Vagina (tissue), 2 donors: Measurements from ENCODE around the gene TRIM37. TPM values are rescaled to one million over a fixed set of nuclear protein-coding genes. Genes with fewer than 3 reads are reported as not detected.

Experiments used
- DNase-seq, 2 donors: peaks; one replicate each; pipeline ENCODE4 v3.0.0-alpha.2; 2017; ENCODE audit errors: extremely low spot score in 2 of 2
- H3K27ac ChIP-seq: fragments of 200-600 bp; sonication (generic); one replicate; pipeline ENCODE4 v1.5.1; 2019
- H3K27me3 ChIP-seq: fragments of 200-600 bp; sonication (generic); one replicate; pipeline ENCODE4 v1.5.1; 2019
- H3K36me3 ChIP-seq, 2 donors: fragments of 200-600 bp; sonication (generic); one replicate each; pipeline ENCODE4 v1.5.1; 2017 to 2019
- H3K4me1 ChIP-seq: fragments of 200-600 bp; sonication (generic); one replicate; pipeline ENCODE4 v1.5.1; 2019
- H3K4me3 ChIP-seq, 2 donors: fragments of 200-600 bp; sonication (generic); 1 replicate in 1 of 2; 2 replicates in 1 of 2; pipeline ENCODE4 v1.5.1; 2016 to 2019
- H3K9me3 ChIP-seq: fragments of 200-600 bp; sonication (generic); one replicate; pipeline ENCODE4 v1.5.1; 2019
- CTCF ChIP-seq, 3 experiments: fragments of 450-650 bp in 2 of 3; fragments of 200-600 bp in 1 of 3; sonication (generic) in 1 of 3; IDR thresholded peaks; one replicate each; pipeline ENCODE4 v1.5.1; 2017 to 2019; ENCODE audit warnings: antibody characterized with exemption in 3 of 3, mild to moderate bottlenecking in 2 of 3, moderate library complexity in 2 of 3
- POLR2A ChIP-seq, 2 donors: fragments of 450-650 bp; IDR thresholded peaks; one replicate each; pipeline ENCODE4 v1.6.1; 2017; ENCODE audit warnings: antibody characterized with exemption in 2 of 2, mild to moderate bottlenecking in 2 of 2, moderate library complexity in 2 of 2
- POLR2AphosphoS5 ChIP-seq, 2 donors: sonication (generic); formaldehyde crosslinking; IDR thresholded peaks; one replicate each; pipeline ENCODE4 v1.9.0; 2017; ENCODE audit warnings: antibody characterized with exemption in 2 of 2, mild to moderate bottlenecking in 2 of 2, low read depth in 1 of 2; ENCODE audit not compliant: insufficient read depth in 1 of 2
- intact Hi-C: fragments of 100-400 bp; cut with DNase I; formaldehyde crosslinking; loops from one replicate; pipeline ENCODE4 v1.15.1; 2023
- total RNA-seq: library from RNA; depleted of rRNA; stranded (reverse); fragments of >200 nt; gene quantifications from one replicate; pipeline ENCODE4 v1.2.3, GENCODE V29; 2016

The TRIM37 gene
- total RNA-seq, 1 donor from 2014 or later: 20.4 TPM

- H3K27ac ChIP-seq: no peak overlapping the region
Observed at GRCh38 chr17:59110973-59111372, 4.3 kb upstream of the TRIM37 start.

GRCh38 chr17:59108400-59109102, 1.9 kb upstream of the TRIM37 start:
- Histone ChIP-seq H3K27ac (no peak overlapping the region), H3K4me3 (no peak overlapping the region), H3K4me1 (peaks cover 41% of the 10 kb centered on the region), H3K36me3 (no peaks in the 10 kb centered on the region), H3K9me3 (no peaks in the 10 kb centered on the region), H3K27me3 (no peaks in the 10 kb centered on the region)
- intact Hi-C loops: no loop called here
- no peak for DNase-seq
- no peak for TF ChIP-seq POLR2A (IDR thresholded peaks at IDR 0.05)
- TF ChIP-seq POLR2AphosphoS5 (IDR thresholded peaks at IDR 0.05; ENCODE audit: insufficient read depth in 1 of 2, low read depth in 1 of 2): no peak
- no peak for TF ChIP-seq CTCF (IDR thresholded peaks at IDR 0.05)

More at GRCh38 chr17:59110973-59111372, 4.3 kb upstream of the TRIM37 start:
- intact Hi-C loops: no loop called here
- H3K4me3 ChIP-seq: no peak overlapping the region
- TF ChIP-seq POLR2A (IDR thresholded peaks at IDR 0.05) (no peak), POLR2AphosphoS5 (IDR thresholded peaks at IDR 0.05; ENCODE audit: insufficient read depth in 1 of 2, low read depth in 1 of 2) (no peak), CTCF (IDR thresholded peaks at IDR 0.05) (no peak)
- peaks cover 21% of the 10 kb centered on the region for H3K4me1 ChIP-seq
- H3K27me3 ChIP-seq: no peaks in the 10 kb centered on the region
- H3K36me3 ChIP-seq: no peaks in the 10 kb centered on the region
- DNase-seq: no peak
- no peaks in the 10 kb centered on the region for H3K9me3 ChIP-seq

DNA sequence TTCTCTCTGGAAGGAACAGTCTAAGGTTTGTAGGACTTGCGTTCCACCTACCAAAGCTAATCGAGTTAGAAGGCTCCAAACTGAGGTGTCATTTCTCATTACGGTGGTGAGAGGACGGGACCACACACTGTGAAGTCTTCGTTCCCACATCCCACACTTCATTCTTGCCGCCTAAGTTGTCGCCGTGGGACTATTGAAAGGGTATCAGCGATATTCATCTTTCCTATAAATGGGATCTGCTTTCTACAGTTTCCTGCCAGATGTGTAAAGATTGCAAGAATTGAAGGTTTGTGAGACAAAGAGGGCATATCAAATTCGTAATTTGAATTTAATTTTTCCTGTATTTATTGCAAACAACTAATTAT, 608 bp upstream of the TRIM37 start:
- intact Hi-C loops: no loop called here
- Histone ChIP-seq H3K36me3 (no peaks in the 10 kb centered on the region), H3K27me3 (no peaks in the 10 kb centered on the region), H3K9me3 (no peaks in the 10 kb centered on the region), H3K4me3 (peak overlapping the region; percentile 74 to 76), H3K27ac (peak overlapping the region; percentile 85), H3K4me1 (peaks cover 41% of the 10 kb centered on the region)
- TF ChIP-seq POLR2AphosphoS5 (IDR thresholded peaks at IDR 0.05; ENCODE audit: insufficient read depth in 1 of 2, low read depth in 1 of 2) (no peak), CTCF (IDR thresholded peaks at IDR 0.05) (no peak), POLR2A (IDR thresholded peaks at IDR 0.05) (no peak)
- DNase-seq: no peak

- intact Hi-C loops: no loop called here
- TF ChIP-seq CTCF (IDR thresholded peaks at IDR 0.05) (no peak), POLR2AphosphoS5 (IDR thresholded peaks at IDR 0.05; ENCODE audit: insufficient read depth in 1 of 2, low read depth in 1 of 2) (no peak), POLR2A (IDR thresholded peaks at IDR 0.05) (no peak)
Observed at GRCh38 chr17:59105852-59106462, 723 bp downstream of the TRIM37 start.

DNA sequence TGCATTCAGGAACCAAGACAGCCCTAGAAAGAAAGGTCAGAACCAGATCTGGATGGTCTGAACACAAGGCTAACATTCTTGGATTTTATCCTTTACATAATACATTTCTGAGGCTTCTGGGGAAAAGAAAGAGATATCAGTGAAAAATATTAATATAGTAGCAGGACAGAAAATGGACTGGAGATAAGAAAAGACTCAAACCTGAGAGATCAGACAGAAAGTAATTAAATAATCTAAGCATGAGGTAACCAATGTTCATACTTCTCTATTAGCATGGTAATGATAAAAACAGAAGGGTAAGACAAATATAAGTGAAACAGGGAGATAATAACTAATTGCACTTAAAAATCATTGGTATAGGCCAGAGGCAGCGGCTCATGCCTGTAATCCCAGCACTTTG, 5.5 kb downstream of the TRIM37 start:
- DNase-seq: no peak
- intact Hi-C loops: no loop called here
- no peak overlapping the region for H3K4me3 ChIP-seq
- no peaks in the 10 kb centered on the region for H3K27me3 ChIP-seq
- no peak overlapping the region for H3K27ac ChIP-seq
- no peaks in the 10 kb centered on the region for H3K9me3 ChIP-seq
- H3K36me3 ChIP-seq: peaks cover 0 to 4% of the 10 kb centered on the region in 2 donors
- TF ChIP-seq POLR2A (IDR thresholded peaks at IDR 0.05) (no peak), CTCF (IDR thresholded peaks at IDR 0.05) (no peak), POLR2AphosphoS5 (IDR thresholded peaks at IDR 0.05; ENCODE audit: insufficient read depth in 1 of 2, low read depth in 1 of 2) (no peak)
- peaks cover 20% of the 10 kb centered on the region for H3K4me1 ChIP-seq

More at GRCh38 chr17:59105852-59106462, 723 bp downstream of the TRIM37 start:
- H3K27ac ChIP-seq: peak overlapping the region; percentile 85
- no peaks in the 10 kb centered on the region for H3K9me3 ChIP-seq
- H3K36me3 ChIP-seq: no peaks in the 10 kb centered on the region
- H3K27me3 ChIP-seq: no peaks in the 10 kb centered on the region
- H3K4me1 ChIP-seq: peaks cover 41% of the 10 kb centered on the region
- peak overlapping the region; percentile 74 to 76 for H3K4me3 ChIP-seq
- peak in 1 of 2 donors; percentile 90 for DNase-seq
